NT2/D1 (cell line): ENCODE results near the gene PLXNA2.

Experiments used
- DNase-seq: peaks from one replicate; pipeline ENCODE4 v3.0.0-alpha.2; 2011; ENCODE audit warnings: low read depth, low spot score
- H3K27me3 ChIP-seq: 2 replicates; pipeline ENCODE4 v1.6.0; 2011; ENCODE audit warnings: mild to moderate bottlenecking; ENCODE audit not compliant: insufficient read length, insufficient read depth
- H3K36me3 ChIP-seq: 2 replicates; pipeline ENCODE4 v1.6.1; 2011; ENCODE audit warnings: mild to moderate bottlenecking, low read length, mixed read lengths; ENCODE audit not compliant: insufficient read depth, insufficient read length
- H3K4me1 ChIP-seq: 2 replicates; pipeline ENCODE4 v1.5.1; 2011; ENCODE audit not compliant: insufficient read depth, insufficient read length
- H3K4me3 ChIP-seq: 2 replicates; pipeline ENCODE4 v1.5.1; 2011; ENCODE audit warnings: low read depth; ENCODE audit not compliant: insufficient read length
- H3K9ac ChIP-seq: 2 replicates; pipeline ENCODE4 v1.6.0; 2011; ENCODE audit warnings: low read depth; ENCODE audit not compliant: insufficient read length
- H3K9me3 ChIP-seq: 2 replicates; pipeline ENCODE4 v1.5.1; 2011; ENCODE audit warnings: mild to moderate bottlenecking, low read length; ENCODE audit not compliant: insufficient read depth
- SUZ12 ChIP-seq: IDR thresholded peaks from 2 replicates; pipeline ENCODE4 v1.6.1; 2011; ENCODE audit not compliant: insufficient read length, insufficient read depth; ENCODE audit errors: extremely low read depth
- YY1 ChIP-seq: IDR thresholded peaks from 2 replicates; pipeline ENCODE4 v1.6.1; 2011; ENCODE audit not compliant: insufficient read length, insufficient read depth
- ZNF274 ChIP-seq: IDR thresholded peaks from 2 replicates; pipeline ENCODE4 v1.6.1; 2011; ENCODE audit warnings: mild to moderate bottlenecking, low read depth, low read length

Gene PLXNA2

DNA sequence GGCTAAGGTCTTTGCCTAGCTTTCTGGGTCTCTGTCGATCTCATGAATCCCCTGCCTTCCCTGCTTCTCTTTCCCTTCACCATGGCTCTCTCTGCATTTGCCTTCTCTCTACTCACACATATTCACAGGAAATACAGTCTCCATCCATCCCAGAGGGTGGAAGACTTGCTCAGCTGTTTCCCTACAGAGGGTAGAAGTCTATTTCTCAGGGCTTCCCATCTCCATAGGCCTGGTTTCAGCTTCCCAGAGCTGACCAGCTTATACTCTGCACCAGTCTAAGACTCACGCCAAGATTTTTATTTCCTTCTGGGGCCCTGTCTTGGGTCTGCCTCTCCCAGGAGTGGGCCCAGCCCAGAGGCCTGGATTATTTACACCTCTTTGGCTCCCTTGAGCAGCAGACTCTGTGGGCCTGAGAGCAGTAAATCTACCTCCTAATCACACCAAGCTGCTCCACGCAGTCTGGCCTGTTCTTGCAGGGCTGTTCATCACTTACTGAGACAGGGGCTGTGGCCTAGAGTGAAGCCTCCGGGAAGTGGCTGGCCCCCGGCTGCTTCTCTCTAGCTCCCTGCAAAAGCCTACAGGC lies 102.5 kb downstream of the PLXNA2 start:
- H3K4me1 ChIP-seq, result peaks cover 5% of the 10 kb centered on the region
- H3K9me3 ChIP-seq, result no peaks in the 10 kb centered on the region
- H3K27me3 ChIP-seq, result no peaks in the 10 kb centered on the region
- TF ChIP-seq SUZ12 (no peak), ZNF274 (no peak), YY1 (no peak)
- no peak overlapping the region for H3K9ac ChIP-seq
- H3K36me3 ChIP-seq, result peaks cover 4% of the 10 kb centered on the region
- no peak overlapping the region for H3K4me3 ChIP-seq
- DNase-seq, result no peak

DNA sequence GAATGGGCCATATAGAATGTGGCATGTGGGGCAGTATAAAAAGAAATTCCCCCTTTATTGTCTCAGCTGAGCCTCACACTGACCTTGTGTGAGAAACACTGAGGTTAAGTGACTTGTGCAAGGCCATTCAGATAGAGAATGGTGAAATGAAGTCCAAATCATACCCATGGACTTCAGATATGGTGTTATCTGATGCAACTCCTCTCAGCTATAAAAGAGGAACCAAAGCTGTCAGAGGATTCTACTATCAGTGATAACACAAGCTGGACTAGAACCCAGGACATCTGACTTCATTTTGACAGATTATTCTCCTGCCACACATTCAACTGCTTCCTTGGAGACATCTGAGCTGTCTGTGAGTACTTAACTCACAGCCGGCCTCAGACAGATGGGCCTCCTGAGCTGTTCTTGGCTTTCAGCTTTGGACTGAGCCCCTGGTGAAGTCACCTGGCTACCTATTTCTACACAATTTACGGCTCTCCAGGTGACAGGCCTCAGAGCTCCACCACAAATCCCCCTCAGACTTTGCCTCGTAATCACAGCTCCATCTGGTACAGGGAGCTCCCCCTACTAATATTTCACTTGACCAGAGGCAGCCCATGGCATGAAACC lies 104.6 kb downstream of the PLXNA2 start:
- TF ChIP-seq SUZ12 (no peak), YY1 (no peak), ZNF274 (no peak)
- Histone ChIP-seq H3K27me3 (no peaks in the 10 kb centered on the region), H3K9ac (no peak overlapping the region), H3K36me3 (peaks cover 4% of the 10 kb centered on the region), H3K4me3 (no peak overlapping the region), H3K9me3 (no peaks in the 10 kb centered on the region), H3K4me1 (peaks cover 5% of the 10 kb centered on the region)
- no peak for DNase-seq

DNA sequence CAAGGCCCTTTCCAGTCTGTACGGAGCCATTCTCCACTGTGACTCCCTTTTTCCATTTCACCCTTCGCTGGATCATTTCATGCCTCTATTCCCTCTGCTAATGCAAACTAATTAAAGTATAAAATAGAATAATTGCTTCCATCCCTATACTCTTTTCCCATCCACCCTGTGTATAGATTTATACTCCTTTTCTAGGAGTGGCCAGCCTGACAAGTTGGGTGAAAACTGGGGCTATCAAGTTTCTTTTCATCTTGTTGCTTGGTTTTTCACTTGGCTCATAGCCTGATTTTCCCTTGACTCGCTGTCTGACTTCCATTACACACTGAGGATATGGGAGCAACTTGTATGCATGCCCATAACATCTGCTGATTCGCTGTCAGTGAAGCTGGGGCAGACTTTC lies 107.0 kb downstream of the PLXNA2 start:
- no peak for DNase-seq
- Histone ChIP-seq H3K9me3 (no peaks in the 10 kb centered on the region), H3K4me1 (peaks cover 12% of the 10 kb centered on the region), H3K4me3 (no peak overlapping the region), H3K9ac (no peak overlapping the region), H3K27me3 (no peaks in the 10 kb centered on the region), H3K36me3 (peaks cover 4% of the 10 kb centered on the region)
- TF ChIP-seq ZNF274 (no peak), YY1 (no peak), SUZ12 (no peak)

DNA sequence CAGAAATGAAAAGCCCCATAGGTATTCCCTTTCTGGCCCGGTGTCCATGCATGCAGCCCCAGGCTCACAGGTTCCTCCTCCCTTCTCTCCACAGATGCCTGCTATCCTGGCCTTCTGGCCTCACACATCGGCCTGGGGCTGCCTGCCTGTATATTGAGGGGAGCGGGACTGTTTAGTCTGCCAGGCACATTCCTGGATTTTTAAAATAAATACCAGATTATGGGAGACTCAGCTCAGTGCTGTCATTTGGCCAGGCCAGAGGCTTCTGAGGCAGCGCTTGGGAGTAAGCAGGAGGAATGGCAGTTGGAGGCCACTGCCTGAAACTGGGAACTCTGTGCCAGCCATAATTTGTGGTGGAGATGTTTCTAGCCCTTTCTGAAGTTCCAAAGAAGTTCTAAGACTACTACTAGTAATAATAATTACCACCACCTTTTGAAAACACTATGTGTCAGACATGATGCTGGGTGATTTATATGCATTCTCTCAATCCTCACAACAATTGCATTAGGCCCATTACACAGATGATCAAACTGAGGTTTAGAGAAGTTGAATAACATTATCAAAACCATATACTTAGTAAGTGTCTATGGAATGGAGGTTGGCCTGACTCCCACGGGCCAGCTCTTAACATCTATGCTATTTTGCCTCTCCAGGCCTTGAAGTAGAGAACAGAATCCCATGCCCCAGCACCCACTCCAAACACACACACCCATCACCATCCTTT lies 107.6 kb downstream of the PLXNA2 start:
- TF ChIP-seq ZNF274 (no peak), SUZ12 (no peak), YY1 (no peak)
- Histone ChIP-seq H3K27me3 (no peaks in the 10 kb centered on the region), H3K4me3 (no peak overlapping the region), H3K36me3 (no peaks in the 10 kb centered on the region), H3K9ac (no peak overlapping the region), H3K4me1 (peaks cover 12% of the 10 kb centered on the region), H3K9me3 (no peaks in the 10 kb centered on the region)
- no peak for DNase-seq

DNA sequence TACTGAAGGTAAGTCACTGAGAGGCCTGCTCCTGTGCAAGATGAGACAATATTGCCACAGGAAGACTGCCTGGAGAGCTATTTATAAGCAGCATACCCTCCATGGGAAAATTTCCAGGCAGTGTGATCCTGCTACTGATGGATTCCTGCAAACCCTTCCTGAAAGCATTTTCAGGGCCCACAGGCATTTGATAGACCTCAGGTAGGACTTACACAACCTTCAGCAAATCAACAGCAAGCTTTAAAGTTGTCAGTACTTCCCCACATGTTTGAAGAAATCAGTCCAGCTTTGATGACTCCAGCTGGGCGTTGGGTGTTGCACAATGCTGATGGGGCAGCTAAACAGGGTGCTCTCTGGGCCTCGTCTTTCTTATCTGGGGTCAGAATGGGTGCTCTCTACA lies 108.8 kb downstream of the PLXNA2 start:
- no peak for TF ChIP-seq SUZ12
- TF ChIP-seq YY1, result no peak
- no peak for TF ChIP-seq ZNF274
- DNase-seq, result no peak
- H3K4me1 ChIP-seq, result peaks cover 12% of the 10 kb centered on the region
- no peaks in the 10 kb centered on the region for H3K9me3 ChIP-seq
- H3K9ac ChIP-seq, result no peak overlapping the region
- no peaks in the 10 kb centered on the region for H3K27me3 ChIP-seq
- no peak overlapping the region for H3K4me3 ChIP-seq
- H3K36me3 ChIP-seq, result no peaks in the 10 kb centered on the region

DNA sequence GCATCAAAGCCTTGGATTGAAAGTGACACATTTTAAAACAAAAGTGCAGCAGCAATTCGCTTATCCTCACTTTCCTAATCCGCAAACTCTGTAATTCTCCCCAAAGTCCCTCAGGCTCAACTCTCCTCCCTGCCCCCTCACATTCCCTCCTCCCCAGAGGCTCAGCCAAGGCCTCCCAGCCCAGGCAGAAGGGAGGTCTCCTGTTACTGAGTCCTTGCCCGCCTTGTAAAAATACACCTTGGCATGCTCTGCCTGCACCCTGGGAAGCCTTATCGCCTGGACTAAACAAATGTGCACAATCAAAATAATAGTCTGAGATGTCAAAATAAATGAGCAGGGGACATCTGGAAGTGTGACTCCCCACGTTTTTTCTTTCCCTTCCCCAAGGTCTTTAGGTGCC lies 109.7 kb downstream of the PLXNA2 start:
- Histone ChIP-seq H3K4me1 (peaks cover 16% of the 10 kb centered on the region), H3K36me3 (no peaks in the 10 kb centered on the region)

DNA sequence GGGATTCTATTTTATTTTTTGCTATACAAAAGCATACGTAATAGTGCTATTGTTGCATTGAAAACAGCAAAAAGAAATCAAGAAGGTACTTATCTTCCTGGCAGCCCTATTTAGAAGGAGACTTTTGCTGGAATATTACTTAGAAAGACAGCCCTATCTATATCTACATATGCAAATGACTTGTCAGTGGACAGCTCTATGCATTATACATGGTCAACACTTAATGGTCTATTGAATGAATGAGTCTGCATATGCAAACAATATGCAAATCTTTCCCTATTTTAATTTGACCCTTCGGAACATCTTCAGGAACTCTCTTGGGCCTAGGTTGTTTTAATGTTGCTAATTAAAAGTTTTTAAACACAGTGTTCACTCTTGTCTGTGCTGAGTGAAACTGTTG lies 110.8 kb downstream of the PLXNA2 start:
- Histone ChIP-seq H3K9me3 (no peaks in the 10 kb centered on the region), H3K4me1 (peaks cover 20% of the 10 kb centered on the region), H3K27me3 (no peaks in the 10 kb centered on the region), H3K4me3 (no peak overlapping the region), H3K9ac (no peak overlapping the region), H3K36me3 (no peaks in the 10 kb centered on the region)
- DNase-seq, result no peak
- TF ChIP-seq SUZ12, result no peak
- TF ChIP-seq YY1, result no peak
- no peak for TF ChIP-seq ZNF274

More for the DNA sequence above, 109.7 kb downstream of the PLXNA2 start:
- H3K4me3 ChIP-seq, result no peak overlapping the region
- H3K27me3 ChIP-seq, result no peaks in the 10 kb centered on the region
- DNase-seq, result no peak
- TF ChIP-seq YY1, result no peak
- no peak for TF ChIP-seq ZNF274
- TF ChIP-seq SUZ12, result no peak
- no peak overlapping the region for H3K9ac ChIP-seq
- no peaks in the 10 kb centered on the region for H3K9me3 ChIP-seq
